Mammary epithelial cell (primary cell): ENCODE results near the gene WNT9B.

Source experiments
- CTCF ChIP-seq, 2 donors: IDR thresholded peaks in 1 of 2; conservative IDR thresholded peaks in 1 of 2; 2 replicates each; pipeline ENCODE4 v1.5.1; 2011 to 2012; ENCODE audit warnings: inconsistent platforms in 2 of 2, low read length in 2 of 2, mild to moderate bottlenecking in 2 of 2, control low read depth in 1 of 2, low read depth in 1 of 2; ENCODE audit not compliant: insufficient read depth in 1 of 2; ENCODE audit errors: extremely low read depth in 1 of 2
- EZH2 ChIP-seq: IDR thresholded peaks from 2 replicates; pipeline ENCODE4 v1.6.1; 2012; ENCODE audit warnings: low read length, inconsistent platforms, borderline replicate concordance

GRCh38 chr17:46896991-46897390 is 45.6 kb downstream of the WNT9B start:
- TF ChIP-seq CTCF (conservative IDR thresholded peaks at IDR 0.05 in 1 of 2, IDR thresholded peaks at IDR 0.05 in 1 of 2; ENCODE audit: extremely low read depth in 1 of 2, insufficient read depth in 1 of 2, low read depth in 1 of 2, low read length in 2 of 2), result no peak
- no peak for TF ChIP-seq EZH2
